HG03439 (cell line): Measurements from ENCODE around the gene INPP5B.
"Not testable (repeated sequence)": the region's sequence is repeated elsewhere in the genome, so short reads cannot be mapped to it uniquely, and the experiment has no call there.

Experiments used
- ATAC-seq: cut with Tn5 transposase; IDR thresholded peaks from one replicate; pipeline ENCODE4 v1.9.1; 2021; ENCODE audit warnings: mild to moderate bottlenecking, moderate library complexity; ENCODE audit not compliant: unreplicated experiment

Gene INPP5B

GRCh38 chr1:37915476-37916093 lies 31.3 kb downstream of the INPP5B start:
- no peak for ATAC-seq

- ATAC-seq = no peak
Observed at GRCh38 chr1:37914719-37915475, 32.0 kb downstream of the INPP5B start.

DNA sequence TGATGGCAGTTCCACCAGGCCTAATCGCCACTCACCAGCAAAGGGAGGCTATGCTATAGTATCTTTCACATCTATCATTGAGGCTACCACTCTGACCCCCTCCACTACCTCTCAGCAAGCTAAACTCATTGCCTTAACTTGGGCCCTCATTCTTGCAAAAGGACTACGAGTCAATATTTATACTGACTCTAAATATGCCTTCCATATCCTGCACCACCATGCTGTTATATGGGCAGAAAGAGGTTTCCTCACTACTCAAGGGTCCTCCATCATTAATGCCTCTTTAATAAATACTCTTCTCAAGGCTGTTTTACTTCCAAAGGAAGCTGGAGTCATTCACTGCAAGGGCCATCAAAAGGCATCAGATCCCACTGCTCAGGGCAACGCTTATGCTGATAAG lies 35.4 kb downstream of the INPP5B start:
- ATAC-seq = not testable (repeated sequence)

GRCh38 chr1:37910886-37911285 lies 36.0 kb downstream of the INPP5B start:
- not testable (repeated sequence) for ATAC-seq

GRCh38 chr1:37908531-37908930 lies 38.3 kb downstream of the INPP5B start:
- not testable (repeated sequence) for ATAC-seq

DNA sequence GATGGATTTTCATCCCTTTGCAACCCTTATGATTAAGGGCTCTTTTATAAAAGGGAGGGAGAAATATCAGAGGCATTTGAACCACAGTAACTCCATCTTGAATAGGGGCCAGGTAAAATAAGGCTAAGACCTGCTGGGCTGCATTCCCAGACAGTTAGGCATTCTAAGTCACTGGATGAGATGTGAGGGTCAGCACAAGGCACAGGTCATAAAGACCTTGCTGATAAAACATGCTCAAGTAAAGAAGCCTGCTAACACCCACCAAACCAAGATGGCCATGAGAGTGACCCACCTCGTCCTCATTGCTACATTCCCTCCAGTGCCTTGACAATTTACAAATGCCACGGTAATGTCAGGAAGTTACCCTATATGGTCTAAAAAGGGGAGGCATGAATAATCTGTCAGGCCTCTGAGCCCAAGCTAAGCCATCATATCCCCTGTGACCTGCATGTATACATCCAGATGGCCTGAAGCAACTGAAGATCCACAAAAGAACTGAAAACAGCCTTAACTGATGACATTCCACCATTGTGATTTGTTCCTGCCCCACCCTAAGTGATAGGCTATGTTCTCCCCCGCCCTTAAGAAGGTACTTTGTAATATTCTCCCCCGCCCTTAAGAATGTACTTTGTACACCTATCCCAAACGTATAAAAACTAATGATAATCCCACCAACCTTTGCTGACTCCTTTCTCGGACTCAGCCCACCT lies 39.3 kb downstream of the INPP5B start:
- ATAC-seq = not testable (repeated sequence)

GRCh38 chr1:37906591-37906990 lies 40.3 kb downstream of the INPP5B start:
- not testable (repeated sequence) for ATAC-seq

DNA sequence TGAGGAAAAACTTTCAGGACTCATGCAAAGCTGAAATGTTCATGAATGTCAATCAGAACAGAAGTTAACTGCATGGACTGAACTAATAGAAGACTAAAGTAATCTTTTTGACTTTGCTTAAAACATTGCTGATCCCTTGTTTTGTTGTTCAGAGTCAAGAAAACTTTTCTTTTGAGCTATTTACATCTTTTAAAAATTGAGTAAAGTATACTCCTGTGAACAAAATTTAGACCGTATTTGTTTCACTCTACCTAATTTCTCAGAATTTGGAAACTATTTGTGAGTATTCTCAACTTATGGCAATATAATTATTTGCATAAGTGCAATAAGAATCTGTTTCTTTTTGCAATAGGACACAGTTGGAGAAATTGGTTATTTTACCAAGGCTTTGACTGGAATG lies 41.1 kb downstream of the INPP5B start:
- ATAC-seq = no peak

- ATAC-seq = not testable (repeated sequence)
Observed at GRCh38 chr1:37903921-37904320, 42.9 kb downstream of the INPP5B start.

DNA sequence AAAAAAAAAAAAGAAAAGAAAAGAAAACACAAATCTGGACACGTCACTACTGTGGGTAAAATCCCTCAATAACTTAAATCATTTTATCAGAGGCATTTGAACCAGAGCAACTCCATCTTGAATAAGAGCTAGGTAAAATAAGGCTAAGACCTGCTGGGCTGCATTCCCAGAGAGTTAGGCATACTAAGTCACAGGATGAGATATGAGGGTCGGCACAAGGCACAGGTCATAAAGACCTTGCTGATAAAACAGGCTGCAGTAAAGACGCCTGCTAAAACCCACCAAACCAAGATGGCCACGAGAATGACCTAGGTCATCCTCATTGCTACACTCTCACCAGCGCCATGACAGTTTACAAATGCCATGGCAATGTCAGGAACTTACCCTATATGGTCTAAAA lies 43.9 kb downstream of the INPP5B start:
- ATAC-seq = no peak

GRCh38 chr1:37901893-37902225 lies 45.0 kb downstream of the INPP5B start:
- no peak for ATAC-seq

- ATAC-seq = no peak
Observed at GRCh38 chr1:37901191-37901892, 45.5 kb downstream of the INPP5B start.

DNA sequence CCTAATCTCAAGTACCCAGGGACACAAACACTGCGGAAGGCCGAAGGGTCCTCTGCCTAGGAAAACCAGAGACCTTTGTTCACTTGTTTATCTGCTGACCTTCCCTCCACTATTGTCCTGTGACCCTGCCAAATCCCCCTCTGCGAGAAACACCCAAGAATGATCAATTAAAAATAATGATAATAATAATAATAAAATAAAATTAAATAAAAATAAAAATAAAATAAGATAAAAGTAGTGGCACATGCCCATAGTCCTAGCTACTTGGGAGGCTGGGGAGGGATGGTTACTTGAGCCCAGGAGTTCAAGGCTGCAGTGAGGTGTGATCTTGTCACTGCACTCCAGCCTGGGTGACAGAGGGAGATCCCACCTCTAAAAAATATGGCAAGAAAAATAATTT lies 49.3 kb downstream of the INPP5B start:
- not testable (repeated sequence) for ATAC-seq

DNA sequence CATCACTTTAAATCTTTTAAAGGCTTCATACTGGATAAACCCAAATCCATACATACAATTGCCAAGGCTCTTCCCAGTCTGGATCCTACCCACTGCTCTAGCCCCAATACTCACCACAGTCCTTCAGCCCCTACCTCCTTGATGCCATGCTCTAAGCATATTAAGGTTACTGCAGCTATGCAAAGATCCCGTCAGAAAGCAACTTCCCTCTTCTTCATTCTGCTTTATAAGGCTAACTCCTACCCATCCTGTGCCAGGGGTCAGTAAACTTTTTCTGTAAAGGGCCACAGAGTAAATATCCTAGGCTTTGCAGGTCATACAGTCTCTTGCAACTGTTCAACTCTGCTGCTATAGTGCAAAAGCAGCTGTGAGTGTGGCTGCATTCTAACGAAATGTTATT lies 53.2 kb downstream of the INPP5B start:
- no peak for ATAC-seq

- ATAC-seq = no peak
Observed at GRCh38 chr1:37892151-37893047, 54.5 kb downstream of the INPP5B start.

GRCh38 chr1:37890378-37891014 lies 56.4 kb downstream of the INPP5B start:
- no peak for ATAC-seq

GRCh38 chr1:37888022-37888700 lies 58.7 kb downstream of the INPP5B start:
- ATAC-seq = no peak

- ATAC-seq = no peak
Observed at GRCh38 chr1:37884145-37884544, 62.7 kb downstream of the INPP5B start.

DNA sequence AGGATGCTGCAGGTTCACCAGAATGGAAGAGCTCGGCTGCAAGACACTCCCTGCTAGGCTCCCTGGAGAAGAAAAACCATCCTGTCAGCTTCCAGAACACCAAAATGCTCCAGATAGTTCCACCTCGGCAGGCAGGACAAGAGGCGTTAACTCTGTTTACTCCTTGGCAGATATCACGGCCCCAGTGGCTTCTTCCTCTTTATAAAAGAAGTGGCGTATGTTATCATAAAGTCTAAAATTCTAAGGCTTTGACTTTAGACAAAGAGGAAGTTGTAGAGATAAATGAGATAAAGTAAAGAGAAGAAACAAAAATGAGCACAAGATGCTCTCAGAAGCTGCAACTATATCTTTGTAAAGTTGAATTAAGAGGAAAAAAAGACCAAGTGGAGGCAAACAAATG lies 63.2 kb downstream of the INPP5B start:
- ATAC-seq = no peak
